ENCODE measurements around the gene MPV17.
A peak's percentile ranks its signal among the peaks of the same experiment; 100 is the strongest.
"Not testable (repeated sequence)": the region's sequence is repeated elsewhere in the genome, so short reads cannot be mapped to it uniquely, and the experiment has no call there.

The MPV17 gene

GRCh38 chr2:27275211-27276150 is 47.4 kb downstream of the MPV17 start, which contains the start of gene DNAJC5G:
Gene DNAJC5G (plus strand): TSS chr2:27275433. CDS start chr2:27276729, 1,296 bp downstream.
- no peak within 1 kb of the TSS for H3K27ac ChIP-seq
- no peaks in the 10 kb centered on the region for H3K27me3 ChIP-seq (ENCODE audit: insufficient read depth, low read depth, severe bottlenecking)
- H3K36me3 ChIP-seq: no peaks in the 10 kb centered on the region
- TF ChIP-seq, protein P1, sequence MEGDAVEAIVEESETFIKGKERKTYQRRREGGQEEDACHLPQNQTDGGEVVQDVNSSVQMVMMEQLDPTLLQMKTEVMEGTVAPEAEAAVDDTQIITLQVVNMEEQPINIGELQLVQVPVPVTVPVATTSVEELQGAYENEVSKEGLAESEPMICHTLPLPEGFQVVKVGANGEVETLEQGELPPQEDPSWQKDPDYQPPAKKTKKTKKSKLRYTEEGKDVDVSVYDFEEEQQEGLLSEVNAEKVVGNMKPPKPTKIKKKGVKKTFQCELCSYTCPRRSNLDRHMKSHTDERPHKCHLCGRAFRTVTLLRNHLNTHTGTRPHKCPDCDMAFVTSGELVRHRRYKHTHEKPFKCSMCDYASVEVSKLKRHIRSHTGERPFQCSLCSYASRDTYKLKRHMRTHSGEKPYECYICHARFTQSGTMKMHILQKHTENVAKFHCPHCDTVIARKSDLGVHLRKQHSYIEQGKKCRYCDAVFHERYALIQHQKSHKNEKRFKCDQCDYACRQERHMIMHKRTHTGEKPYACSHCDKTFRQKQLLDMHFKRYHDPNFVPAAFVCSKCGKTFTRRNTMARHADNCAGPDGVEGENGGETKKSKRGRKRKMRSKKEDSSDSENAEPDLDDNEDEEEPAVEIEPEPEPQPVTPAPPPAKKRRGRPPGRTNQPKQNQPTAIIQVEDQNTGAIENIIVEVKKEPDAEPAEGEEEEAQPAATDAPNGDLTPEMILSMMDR (IDR thresholded peaks at IDR 0.05; ENCODE audit: low read depth, low read length): no peak
- no peak for DNase-seq
- H3K4me3 ChIP-seq (ENCODE audit: low read depth, low read length): no peak within 1 kb of the TSS
- H3K9me3 ChIP-seq (ENCODE audit: severe bottlenecking): no peaks in the 10 kb centered on the region

GRCh38 chr2:27272537-27273522 is 50.1 kb downstream of the MPV17 start:
- peak; percentile 66 for DNase-seq
- not testable (repeated sequence) for H3K4me3 ChIP-seq (ENCODE audit: low read depth, low read length); H3K36me3 ChIP-seq; H3K27me3 ChIP-seq (ENCODE audit: insufficient read depth, low read depth, severe bottlenecking); H3K9me3 ChIP-seq (ENCODE audit: severe bottlenecking); H3K27ac ChIP-seq

DNA sequence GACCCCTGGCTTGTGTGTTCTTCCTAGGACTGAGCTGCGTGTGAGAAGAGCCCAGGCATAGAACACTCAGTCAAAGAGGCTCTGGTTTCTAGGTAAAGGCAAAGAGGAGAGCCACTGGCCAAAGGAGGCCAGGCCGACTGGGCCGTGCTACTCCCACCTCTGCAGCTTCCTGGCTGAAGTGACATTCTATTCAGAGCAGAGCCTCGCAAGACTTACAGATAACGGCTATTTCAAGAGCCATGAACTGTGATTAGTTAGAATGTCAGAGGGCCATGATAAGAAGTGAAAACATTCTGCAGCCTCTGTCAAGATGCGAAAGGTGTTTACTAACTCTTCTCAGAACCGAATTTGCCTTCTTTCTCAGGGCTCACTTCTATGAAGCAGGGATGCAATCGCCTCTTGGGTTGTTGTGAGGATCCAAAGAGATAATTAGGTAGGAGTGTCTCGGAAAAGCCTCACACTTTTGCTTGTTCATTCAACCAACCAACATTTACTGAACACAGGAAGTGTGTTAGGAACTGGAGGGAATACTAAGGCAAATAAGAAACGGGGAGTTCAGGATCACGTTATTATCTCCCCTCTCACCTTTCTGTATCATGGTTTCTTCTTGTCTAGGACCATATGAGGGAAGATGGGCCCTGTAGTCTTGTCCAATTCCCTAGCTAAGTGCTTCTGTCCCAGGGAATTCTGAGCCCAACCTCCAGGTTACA is 51.1 kb downstream of the MPV17 start:
- H3K4me3 ChIP-seq (ENCODE audit: low read depth, low read length): no peak overlapping the region
- DNase-seq: no peak
- H3K27me3 ChIP-seq (ENCODE audit: insufficient read depth, low read depth, severe bottlenecking): no peaks in the 10 kb centered on the region
- no peaks in the 10 kb centered on the region for H3K36me3 ChIP-seq
- TF ChIP-seq, protein P1 (IDR thresholded peaks at IDR 0.05; ENCODE audit: low read depth, low read length): no peak
- no peaks in the 10 kb centered on the region for H3K9me3 ChIP-seq (ENCODE audit: severe bottlenecking)
- H3K27ac ChIP-seq: no peak overlapping the region

DNA sequence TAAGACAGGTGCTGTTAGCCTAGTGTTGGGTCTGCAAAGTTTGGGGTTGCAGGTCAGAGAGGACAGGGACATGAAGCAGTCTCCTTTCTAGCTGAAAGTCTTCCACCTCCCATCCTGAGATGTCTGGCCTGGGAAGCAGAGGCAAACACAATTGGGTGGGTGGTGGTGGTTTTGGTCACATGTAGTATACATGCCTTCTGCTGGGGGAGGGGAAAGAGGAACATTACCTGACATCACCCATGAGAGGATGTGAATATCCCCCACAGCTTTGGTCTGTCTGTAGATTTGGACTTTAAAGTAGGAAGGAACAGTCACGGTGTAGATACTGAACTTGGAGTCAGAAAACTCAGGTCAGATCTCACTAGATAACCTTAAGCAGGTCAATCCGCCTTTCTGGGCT is 52.2 kb downstream of the MPV17 start:
- DNase-seq: no peak
- no peak overlapping the region for H3K27ac ChIP-seq
- no peaks in the 10 kb centered on the region for H3K36me3 ChIP-seq
- no peaks in the 10 kb centered on the region for H3K27me3 ChIP-seq (ENCODE audit: insufficient read depth, low read depth, severe bottlenecking)
- no peak overlapping the region for H3K4me3 ChIP-seq (ENCODE audit: low read depth, low read length)
- H3K9me3 ChIP-seq (ENCODE audit: severe bottlenecking): no peaks in the 10 kb centered on the region
- TF ChIP-seq, protein P1 (IDR thresholded peaks at IDR 0.05; ENCODE audit: low read depth, low read length): no peak

GRCh38 chr2:27270131-27270530 is 52.8 kb downstream of the MPV17 start:
- TF ChIP-seq, protein P1 (IDR thresholded peaks at IDR 0.05; ENCODE audit: low read depth, low read length): no peak
- no peaks in the 10 kb centered on the region for H3K9me3 ChIP-seq (ENCODE audit: severe bottlenecking)
- no peak overlapping the region for H3K27ac ChIP-seq
- H3K4me3 ChIP-seq (ENCODE audit: low read depth, low read length): no peak overlapping the region
- H3K36me3 ChIP-seq: no peaks in the 10 kb centered on the region
- no peaks in the 10 kb centered on the region for H3K27me3 ChIP-seq (ENCODE audit: insufficient read depth, low read depth, severe bottlenecking)
- no peak for DNase-seq

DNA sequence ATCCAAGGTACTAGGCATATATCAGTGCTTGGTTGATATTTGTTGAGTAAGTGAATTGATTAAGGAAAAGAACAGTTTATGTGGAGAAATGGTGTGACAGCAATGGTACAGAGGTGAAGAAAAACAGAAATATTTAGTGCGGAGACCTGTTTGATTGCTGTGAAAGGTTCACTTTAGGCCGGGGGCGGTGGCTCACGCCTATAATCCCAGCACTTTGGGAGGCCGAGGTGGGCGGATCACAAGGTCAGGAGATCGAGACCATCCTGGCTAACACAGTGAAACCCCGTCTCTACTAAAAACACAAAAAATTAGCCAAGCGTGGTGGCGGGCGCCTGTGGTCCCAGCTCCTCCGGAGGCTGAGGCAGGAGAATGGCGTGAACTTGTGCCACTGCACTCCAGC is 54.6 kb downstream of the MPV17 start:
- H3K27ac ChIP-seq; H3K36me3 ChIP-seq; H3K9me3 ChIP-seq (ENCODE audit: severe bottlenecking); DNase-seq; H3K27me3 ChIP-seq (ENCODE audit: insufficient read depth, low read depth, severe bottlenecking); H3K4me3 ChIP-seq (ENCODE audit: low read depth, low read length): not testable (repeated sequence)
